Cardiac septum (tissue), 1 donor: ENCODE results near the gene HS3ST6. TPM values are rescaled to one million over a fixed set of nuclear protein-coding genes. Genes with fewer than 3 reads are reported as not detected.
"Not testable (repeated sequence)": the region's sequence is repeated elsewhere in the genome, so short reads cannot be mapped to it uniquely, and the experiment has no call there.

Experiments used
- DNase-seq: peaks from one replicate; pipeline ENCODE4 v3.0.0-alpha.2; 2020; ENCODE audit warnings: low spot score
- intact Hi-C: fragments of 100-400 bp; cut with DNase I; formaldehyde crosslinking; loops from one replicate; pipeline ENCODE4 v1.14.0; 2022
- total RNA-seq: library from RNA; stranded (reverse); fragmentation: NEBNext Ultra II Directional; extraction: Animal tissue kit (Norgen Biotek cat#: 25700); gene quantifications from one replicate; pipeline ENCODE4 v1.2.1, GENCODE V29; 2021
- donor health status: DM: no; HTN: no; CAD: no.

HS3ST6 gene
- total RNA-seq, 1 donor from 2014 or later: not detected

GRCh38 chr16:1949507-1949906, 31.3 kb upstream of the HS3ST6 start:
- no peak for DNase-seq
- intact Hi-C loops: no loop called here

- intact Hi-C loops: no loop called here
Measured at GRCh38 chr16:1947369-1947670, 29.1 kb upstream of the HS3ST6 start.

GRCh38 chr16:1946495-1947368, 28.5 kb upstream of the HS3ST6 start:
- intact Hi-C loops: no loop called here

More at GRCh38 chr16:1947369-1947670, 29.1 kb upstream of the HS3ST6 start:
- no peak for DNase-seq

GRCh38 chr16:1945559-1946391, 27.6 kb upstream of the HS3ST6 start:
- DNase-seq: no peak
- intact Hi-C loops: no loop called here

More at GRCh38 chr16:1946495-1947368, 28.5 kb upstream of the HS3ST6 start:
- DNase-seq: no peak

- intact Hi-C loops: loop anchor here (5.0 kb wide), 1 partner anchor 162 kb away; the partner anchor contains the start of genes NUBP2 and SPSB3
- no peak for DNase-seq
Measured at GRCh38 chr16:1944612-1945199, 26.5 kb upstream of the HS3ST6 start.

- intact Hi-C loops: loop anchor here (5.0 kb wide), 1 partner anchor 161 kb away; the partner anchor contains the start of genes NUBP2 and SPSB3
- peak; percentile 100 for DNase-seq
Measured at GRCh38 chr16:1942810-1943726, 24.9 kb upstream of the HS3ST6 start, which contains the start of gene MSRB1. TSS of gene MSRB1 (minus strand) at chr16:1943199. CDS start at chr16:1943156, 43 bp downstream.

GRCh38 chr16:1942047-1942809, 24.0 kb upstream of the HS3ST6 start:
- intact Hi-C loops: loop anchor here (5.0 kb wide), 1 partner anchor 160 kb away; the partner anchor contains the start of genes NUBP2 and SPSB3
- DNase-seq: peak; percentile 91

- DNase-seq: no peak
- intact Hi-C loops: loop anchor here (5.0 kb wide), 1 partner anchor 159 kb away; the partner anchor contains the start of genes NUBP2 and SPSB3
Measured at GRCh38 chr16:1941162-1942046, 23.2 kb upstream of the HS3ST6 start.

GRCh38 chr16:1940273-1941161, 22.3 kb upstream of the HS3ST6 start:
- no peak for DNase-seq
- intact Hi-C loops: loop anchor here (5.0 kb wide), 1 partner anchor 158 kb away; the partner anchor contains the start of genes NUBP2 and SPSB3

GRCh38 chr16:1939833-1940232, 21.6 kb upstream of the HS3ST6 start:
- intact Hi-C loops: loop anchor here (5.0 kb wide), 1 partner anchor 158 kb away; the partner anchor contains the start of genes NUBP2 and SPSB3
- not testable (repeated sequence) for DNase-seq

GRCh38 chr16:1938910-1939309, 20.7 kb upstream of the HS3ST6 start:
- no peak for DNase-seq
- intact Hi-C loops: no loop called here

GRCh38 chr16:1938316-1938715, 20.1 kb upstream of the HS3ST6 start:
- intact Hi-C loops: no loop called here
- DNase-seq: peak; percentile 91

GRCh38 chr16:1936945-1937479, 18.8 kb upstream of the HS3ST6 start:
- DNase-seq: no peak
- intact Hi-C loops: no loop called here

- no peak for DNase-seq
- intact Hi-C loops: no loop called here
Measured at GRCh38 chr16:1933097-1933661, 15.0 kb upstream of the HS3ST6 start.
